Osteoblast (primary cell): ENCODE data around the gene PRKCE. TPM values are rescaled to one million over a fixed set of nuclear protein-coding genes. Genes with fewer than 3 reads are reported as not detected.

Experiments used
- DNase-seq: peaks from one replicate; pipeline ENCODE4 v3.0.0; 2011; ENCODE audit warnings: low spot score, mixed read lengths; ENCODE audit not compliant: insufficient read length; ENCODE audit errors: missing footprints
- H2AFZ ChIP-seq: 2 replicates; pipeline ENCODE4 v1.6.0; 2011; ENCODE audit warnings: mild to moderate bottlenecking, low read length
- H3K27ac ChIP-seq: 2 replicates; pipeline ENCODE4 v1.5.1; 2011; ENCODE audit warnings: mild to moderate bottlenecking, low read depth, low read length, moderate library complexity
- H3K27me3 ChIP-seq: 2 replicates; pipeline ENCODE4 v1.6.0; 2012; ENCODE audit warnings: mild to moderate bottlenecking, control low read depth, inconsistent platforms, low read length, moderate library complexity; ENCODE audit not compliant: insufficient read depth
- H3K36me3 ChIP-seq: 2 replicates; pipeline ENCODE4 v1.5.1; 2011; ENCODE audit warnings: mild to moderate bottlenecking, low read length, control low read depth, moderate library complexity; ENCODE audit not compliant: insufficient read depth
- H3K4me1 ChIP-seq: 2 replicates; pipeline ENCODE4 v1.5.1; 2011; ENCODE audit warnings: mild to moderate bottlenecking, low read length, control low read depth, moderate library complexity; ENCODE audit not compliant: insufficient read depth
- H3K4me2 ChIP-seq: 2 replicates; pipeline ENCODE4 v1.6.0; 2011; ENCODE audit warnings: mild to moderate bottlenecking, low read length; ENCODE audit not compliant: insufficient read depth
- H3K4me3 ChIP-seq: fragments of 200-600 bp; sonication (generic); 3 replicates; pipeline ENCODE4 v1.5.1; 2012; ENCODE audit warnings: mild to moderate bottlenecking, low read length, inconsistent platforms; ENCODE audit not compliant: insufficient read depth
- H3K79me2 ChIP-seq: 2 replicates; pipeline ENCODE4 v1.6.0; 2012; ENCODE audit warnings: mild to moderate bottlenecking, low read length, control low read depth, inconsistent platforms; ENCODE audit not compliant: insufficient read depth
- H3K9me3 ChIP-seq: 2 replicates; pipeline ENCODE4 v1.5.1; 2011; ENCODE audit warnings: low read depth, low read length, control low read depth
- H4K20me1 ChIP-seq: 2 replicates; pipeline ENCODE4 v1.6.0; 2012; ENCODE audit warnings: mild to moderate bottlenecking, low read length, control low read depth; ENCODE audit not compliant: insufficient read depth
- total RNA-seq: library from RNA; depleted of rRNA; stranded (reverse); fragments of >200 nt; gene quantifications from 2 replicates; pipeline ENCODE4 v1.2.3, GENCODE V29; 2012
- TF ChIP-seq, protein P1 (sequence below): IDR thresholded peaks from 2 replicates; pipeline ENCODE4 v1.5.1; 2011; ENCODE audit warnings: mild to moderate bottlenecking, low read depth, low read length, moderate library complexity; ENCODE audit errors: extremely low read depth

PRKCE gene
- total RNA-seq, 1 donor: 22.1 TPM

DNA sequence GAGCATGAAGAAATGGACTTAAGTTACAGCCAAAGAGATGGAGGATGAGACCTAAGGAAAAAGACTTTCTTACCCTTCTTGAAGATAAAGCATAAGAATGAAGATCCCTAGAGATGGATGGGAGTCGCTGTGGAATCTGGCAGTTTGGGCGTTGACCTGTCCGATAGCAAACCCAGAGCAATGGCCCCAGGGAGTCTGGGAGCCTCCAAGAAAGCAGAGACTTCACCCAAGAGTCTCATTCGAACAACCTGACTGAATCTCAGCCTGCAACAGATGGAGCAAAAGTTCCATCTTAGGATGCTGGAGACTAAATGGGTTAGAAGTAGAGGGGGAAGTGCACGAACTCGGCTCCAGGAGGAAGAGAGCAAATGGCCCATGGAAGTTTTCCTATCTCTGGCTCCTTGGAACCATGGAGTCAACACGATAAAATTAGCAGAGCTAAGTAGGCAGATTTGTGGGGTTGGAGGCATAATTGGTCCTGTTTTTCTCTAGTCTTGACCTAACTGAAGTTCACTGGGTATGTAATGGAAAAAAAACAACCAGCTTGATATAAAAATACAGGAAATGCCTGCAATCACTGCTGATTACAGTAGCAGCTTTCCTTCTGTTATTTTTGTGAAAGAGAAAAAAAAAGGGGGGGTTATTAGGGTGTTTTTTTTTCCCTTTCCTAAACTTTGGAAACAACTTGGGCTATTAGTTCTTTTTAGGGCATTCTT lies 467.3 kb downstream of the PRKCE start:
- H3K36me3 ChIP-seq: no peaks in the 10 kb centered on the region
- H4K20me1 ChIP-seq: no peaks in the 10 kb centered on the region
- no peaks in the 10 kb centered on the region for H3K9me3 ChIP-seq
- peak overlapping the region; percentile 11 for H3K4me2 ChIP-seq
- TF ChIP-seq, protein P1, sequence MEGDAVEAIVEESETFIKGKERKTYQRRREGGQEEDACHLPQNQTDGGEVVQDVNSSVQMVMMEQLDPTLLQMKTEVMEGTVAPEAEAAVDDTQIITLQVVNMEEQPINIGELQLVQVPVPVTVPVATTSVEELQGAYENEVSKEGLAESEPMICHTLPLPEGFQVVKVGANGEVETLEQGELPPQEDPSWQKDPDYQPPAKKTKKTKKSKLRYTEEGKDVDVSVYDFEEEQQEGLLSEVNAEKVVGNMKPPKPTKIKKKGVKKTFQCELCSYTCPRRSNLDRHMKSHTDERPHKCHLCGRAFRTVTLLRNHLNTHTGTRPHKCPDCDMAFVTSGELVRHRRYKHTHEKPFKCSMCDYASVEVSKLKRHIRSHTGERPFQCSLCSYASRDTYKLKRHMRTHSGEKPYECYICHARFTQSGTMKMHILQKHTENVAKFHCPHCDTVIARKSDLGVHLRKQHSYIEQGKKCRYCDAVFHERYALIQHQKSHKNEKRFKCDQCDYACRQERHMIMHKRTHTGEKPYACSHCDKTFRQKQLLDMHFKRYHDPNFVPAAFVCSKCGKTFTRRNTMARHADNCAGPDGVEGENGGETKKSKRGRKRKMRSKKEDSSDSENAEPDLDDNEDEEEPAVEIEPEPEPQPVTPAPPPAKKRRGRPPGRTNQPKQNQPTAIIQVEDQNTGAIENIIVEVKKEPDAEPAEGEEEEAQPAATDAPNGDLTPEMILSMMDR: no peak
- H2AFZ ChIP-seq: peak overlapping the region; percentile 7
- H3K27me3 ChIP-seq: no peaks in the 10 kb centered on the region
- H3K4me1 ChIP-seq: peaks cover 28% of the 10 kb centered on the region
- no peaks in the 10 kb centered on the region for H3K79me2 ChIP-seq
- DNase-seq: no peak
- no peak overlapping the region for H3K4me3 ChIP-seq
- H3K27ac ChIP-seq: peak overlapping the region; percentile 24

DNA sequence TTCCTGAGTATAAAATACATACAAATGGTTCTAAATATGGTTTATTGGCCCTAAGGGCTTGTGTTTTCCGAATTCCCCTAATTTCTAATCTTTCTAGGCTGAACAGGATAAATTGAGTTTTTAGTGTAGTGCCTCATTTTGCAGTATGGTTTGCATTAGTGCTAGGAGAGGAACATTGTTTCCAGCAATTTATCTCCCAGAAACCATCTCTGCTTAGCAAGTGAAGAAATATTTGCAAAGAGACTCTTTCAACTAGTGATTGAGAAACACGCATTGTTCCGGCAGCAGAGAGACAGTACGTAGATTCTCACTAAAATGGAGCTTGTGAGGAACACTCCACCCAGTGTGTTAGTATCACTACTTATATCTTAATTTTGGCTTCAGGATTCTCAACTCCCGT lies 468.0 kb downstream of the PRKCE start:
- Histone ChIP-seq H3K4me2 (no peak overlapping the region), H3K27ac (no peak overlapping the region), H2AFZ (no peak overlapping the region)

DNA sequence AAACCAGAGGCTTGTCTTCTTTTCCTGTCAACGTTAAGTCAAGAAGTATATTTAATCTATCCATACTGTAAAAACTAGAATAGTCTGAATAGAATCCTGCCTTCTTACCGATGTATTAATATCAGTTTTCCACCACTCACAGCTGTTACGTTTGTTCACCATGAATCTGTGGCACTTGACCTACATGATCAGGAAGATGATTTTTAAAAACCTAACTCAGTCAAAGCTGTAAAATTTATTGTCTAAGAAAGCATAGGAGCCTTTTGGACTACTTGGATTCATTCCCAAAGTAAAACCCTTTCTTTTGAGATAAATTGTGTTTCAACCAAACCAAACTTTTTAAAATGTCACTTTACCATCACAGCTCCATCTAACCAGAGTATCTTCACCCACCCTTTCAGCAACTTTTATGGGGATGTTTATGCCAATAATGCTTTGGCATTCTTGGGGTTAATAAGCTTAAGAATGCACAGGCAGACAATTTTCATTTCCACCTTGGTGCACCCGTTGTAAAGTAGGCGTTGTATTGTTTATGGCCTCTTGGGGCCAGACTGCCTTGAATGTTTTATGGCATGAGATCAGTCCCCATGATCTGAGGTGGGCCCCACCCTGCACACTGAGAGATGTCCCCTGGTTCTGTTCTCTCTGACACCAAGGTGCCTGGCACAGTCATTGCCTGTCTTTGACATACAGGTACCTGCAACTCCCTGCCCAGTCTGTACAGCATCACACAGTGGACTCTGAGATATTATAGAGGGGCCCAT lies 469.5 kb downstream of the PRKCE start:
- DNase-seq: no peak
- Histone ChIP-seq H3K4me1 (peaks cover 28% of the 10 kb centered on the region), H3K4me3 (no peak overlapping the region), H2AFZ (no peak overlapping the region), H4K20me1 (no peaks in the 10 kb centered on the region), H3K9me3 (no peaks in the 10 kb centered on the region), H3K4me2 (no peak overlapping the region), H3K27me3 (no peaks in the 10 kb centered on the region), H3K79me2 (no peaks in the 10 kb centered on the region), H3K36me3 (no peaks in the 10 kb centered on the region), H3K27ac (no peak overlapping the region)
- TF ChIP-seq, protein P1: no peak

More for the DNA sequence above, 468.0 kb downstream of the PRKCE start:
- Histone ChIP-seq H3K79me2 (no peaks in the 10 kb centered on the region), H4K20me1 (no peaks in the 10 kb centered on the region), H3K4me3 (no peak overlapping the region), H3K9me3 (no peaks in the 10 kb centered on the region), H3K27me3 (no peaks in the 10 kb centered on the region), H3K36me3 (no peaks in the 10 kb centered on the region), H3K4me1 (peaks cover 28% of the 10 kb centered on the region)
- TF ChIP-seq, protein P1: no peak
- no peak for DNase-seq

DNA sequence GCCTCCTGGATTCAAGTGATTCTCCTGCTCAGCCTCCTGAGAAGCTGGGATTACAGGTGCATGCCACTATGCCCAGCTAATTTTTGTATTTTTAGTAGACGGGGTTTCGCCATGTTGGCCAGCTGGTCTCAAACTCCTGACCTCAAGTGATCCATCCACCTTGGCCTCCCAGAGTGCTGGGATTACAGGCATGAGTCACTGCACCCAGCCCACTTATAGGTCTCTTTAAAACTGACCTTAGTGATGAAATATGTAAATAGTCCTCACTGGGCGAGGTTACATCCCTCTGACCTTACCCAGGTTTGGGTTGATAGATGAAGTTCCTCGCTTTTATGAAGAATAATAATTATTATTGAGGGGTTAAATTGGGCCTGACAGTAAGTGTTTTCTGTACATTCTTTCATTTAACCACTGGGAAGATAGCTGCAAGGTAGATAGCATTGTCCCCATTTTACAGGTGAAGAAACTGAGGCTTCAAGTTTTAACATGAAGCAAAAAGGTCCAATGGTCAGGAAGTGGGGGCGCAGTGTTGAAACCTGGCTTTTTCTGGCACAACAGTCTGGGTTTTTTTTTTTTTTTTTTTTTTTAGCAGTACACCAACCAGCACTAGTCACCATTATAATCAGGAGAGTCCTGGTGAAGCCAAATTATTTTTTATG lies 471.0 kb downstream of the PRKCE start:
- H3K36me3 ChIP-seq: no peaks in the 10 kb centered on the region
- H2AFZ ChIP-seq: no peak overlapping the region
- TF ChIP-seq, protein P1: no peak
- no peaks in the 10 kb centered on the region for H4K20me1 ChIP-seq
- no peak for DNase-seq
- no peak overlapping the region for H3K4me2 ChIP-seq
- peaks cover 16% of the 10 kb centered on the region for H3K4me1 ChIP-seq
- no peaks in the 10 kb centered on the region for H3K9me3 ChIP-seq
- no peak overlapping the region for H3K27ac ChIP-seq
- H3K27me3 ChIP-seq: no peaks in the 10 kb centered on the region
- H3K4me3 ChIP-seq: no peak overlapping the region
- H3K79me2 ChIP-seq: no peaks in the 10 kb centered on the region
